IMR-90 (cell line): ENCODE results near the gene PSRC1. TPM values are rescaled to one million over a fixed set of nuclear protein-coding genes. Genes with fewer than 3 reads are reported as not detected.

Source experiments
- ATAC-seq: fragments of 200-7000 bp; cut with Tn5 transposase; 2 replicates; pipeline ENCODE4 v1.9.1; 2020; ENCODE audit warnings: low read depth, mild to moderate bottlenecking, moderate library complexity
- BruUV-seq: library from RNA; stranded (reverse); fragments of 400-500 nt; replicated peaks from 2 replicates; lab custom pipeline; 2021; lab: Mats Ljungman, UMichigan
- CTCF ChIA-PET: fragments of 300-600 bp; formaldehyde crosslinking; extraction: SDS; loops from one replicate; lab custom pipeline; 2021; ENCODE audit warnings: antibody characterized with exemption; lab: Yijun Ruan, JAX
- POLR2A ChIA-PET: fragments of 300-600 bp; sonication (Branson Sonifier 250); formaldehyde crosslinking; loops from one replicate; lab custom pipeline; 2022; ENCODE audit warnings: antibody characterized with exemption; ENCODE audit not compliant: unreplicated experiment; lab: Charles Lee
- DNase-seq: peaks from one replicate; pipeline ENCODE4 v3.0.0; 2013
- H2AFZ ChIP-seq: replicated peaks from 2 replicates; pipeline ENCODE3; 2013; ENCODE audit warnings: low read length, mild to moderate bottlenecking; ENCODE audit not compliant: poor library complexity
- H2AK5ac ChIP-seq: 2 replicates; pipeline ENCODE4 v1.6.1; 2013; ENCODE audit warnings: low read depth, low read length, inconsistent platforms
- H2AK9ac ChIP-seq: replicated peaks from 2 replicates; pipeline ENCODE3; 2013; ENCODE audit warnings: mild to moderate bottlenecking, low read depth, low read length, moderate library complexity; ENCODE audit not compliant: poor library complexity
- H2BK120ac ChIP-seq: 2 replicates; pipeline ENCODE4 v1.6.1; 2013; ENCODE audit warnings: low read depth, low read length, inconsistent platforms
- H2BK15ac ChIP-seq: 3 replicates; pipeline ENCODE4 v1.6.1; 2013; ENCODE audit warnings: low read depth, low read length, inconsistent platforms
- H2BK20ac ChIP-seq: 2 replicates; pipeline ENCODE4 v1.6.1; 2013; ENCODE audit warnings: low read depth, mild to moderate bottlenecking, inconsistent platforms, low read length, moderate library complexity
- H2BK5ac ChIP-seq: 2 replicates; pipeline ENCODE4 v1.6.1; 2013; ENCODE audit warnings: mild to moderate bottlenecking, low read depth, low read length, inconsistent platforms; ENCODE audit not compliant: poor library complexity, severe bottlenecking
- H3K14ac ChIP-seq: replicated peaks from 2 replicates; pipeline ENCODE4 v1.6.1; 2013; ENCODE audit warnings: low read depth, low read length, inconsistent platforms
- H3K18ac ChIP-seq: 2 replicates; pipeline ENCODE4 v1.6.1; 2013; ENCODE audit warnings: low read depth, low read length, control low read depth
- H3K23ac ChIP-seq: 2 replicates; pipeline ENCODE4 v1.6.1; 2013; ENCODE audit warnings: low read depth, low read length, inconsistent platforms
- H3K27ac ChIP-seq: 2 replicates; pipeline ENCODE4 v1.5.1; 2013; ENCODE audit warnings: mild to moderate bottlenecking, control low read depth, low read length; ENCODE audit not compliant: insufficient read depth
- H3K27me3 ChIP-seq: 2 replicates; pipeline ENCODE4 v1.6.1; 2013; ENCODE audit warnings: low read length; ENCODE audit not compliant: control insufficient read depth, insufficient read depth
- H3K36me3 ChIP-seq: 2 replicates; pipeline ENCODE4 v1.6.1; 2013; ENCODE audit warnings: low read length, mixed read lengths; ENCODE audit not compliant: control insufficient read depth, insufficient read depth
- H3K4ac ChIP-seq: 2 replicates; pipeline ENCODE4 v1.6.1; 2013; ENCODE audit warnings: low read depth, low read length, inconsistent platforms
- H3K4me1 ChIP-seq: 2 replicates; pipeline ENCODE4 v1.6.1; 2013; ENCODE audit warnings: low read length, mixed read lengths; ENCODE audit not compliant: control insufficient read depth, insufficient read depth
- H3K4me2 ChIP-seq: 2 replicates; pipeline ENCODE4 v1.6.1; 2013; ENCODE audit warnings: low read depth, mild to moderate bottlenecking, control low read depth, low read length, moderate library complexity
- H3K4me3 ChIP-seq: 2 replicates; pipeline ENCODE4 v1.5.1; 2013; ENCODE audit warnings: low read depth, mild to moderate bottlenecking, control low read depth, low read length, moderate library complexity; ENCODE audit not compliant: insufficient read depth
- H3K56ac ChIP-seq: 2 replicates; pipeline ENCODE4 v1.6.1; 2013; ENCODE audit warnings: low read length, inconsistent platforms; ENCODE audit not compliant: insufficient read depth; ENCODE audit errors: extremely low read depth
- H3K79me1 ChIP-seq, 2 experiments: 2 replicates each; pipeline ENCODE4 v1.6.1; 2013; ENCODE audit warnings: low read length in 2 of 2, inconsistent platforms in 1 of 2, low read depth in 1 of 2
- H3K9ac ChIP-seq: 2 replicates; pipeline ENCODE4 v1.6.1; 2013; ENCODE audit warnings: low read depth, low read length, control low read depth
- H3K9me1 ChIP-seq: 2 replicates; pipeline ENCODE4 v1.6.1; 2013; ENCODE audit warnings: low read length, inconsistent platforms; ENCODE audit not compliant: insufficient read depth
- H3K9me3 ChIP-seq: 2 replicates; pipeline ENCODE4 v1.6.1; 2013; ENCODE audit warnings: low read length; ENCODE audit not compliant: control insufficient read depth, insufficient read depth
- H4K20me1 ChIP-seq: 2 replicates; pipeline ENCODE4 v1.6.1; 2013; ENCODE audit warnings: low read length, inconsistent platforms; ENCODE audit not compliant: insufficient read depth
- H4K5ac ChIP-seq: 2 replicates; pipeline ENCODE4 v1.6.1; 2013; ENCODE audit warnings: mild to moderate bottlenecking, low read depth, low read length, control low read depth
- H4K8ac ChIP-seq, 2 experiments: 2 replicates each; pipeline ENCODE4 v1.6.1; 2013; ENCODE audit warnings: low read depth in 2 of 2, low read length in 2 of 2, control low read depth in 1 of 2, inconsistent platforms in 1 of 2
- H4K91ac ChIP-seq: 2 replicates; pipeline ENCODE4 v1.6.1; 2013; ENCODE audit warnings: low read depth, low read length, inconsistent platforms; ENCODE audit not compliant: insufficient read depth
- MAFK ChIP-seq: IDR thresholded peaks from 2 replicates; pipeline ENCODE4 v1.6.1; 2012; ENCODE audit warnings: low read depth, low read length, improper control_type of control experiment
- SMC3 ChIP-seq: fragments of 150-350 bp; IDR thresholded peaks from 2 replicates; pipeline ENCODE4 v1.6.1; 2016; ENCODE audit warnings: low read depth, mild to moderate bottlenecking, antibody characterized with exemption, low read length, moderate library complexity
- WGBS, 2 experiments: methylation state at CpG; one replicate each; pipeline versions ENCODE4 v1.1.5 to v1.1.7; 2013; ENCODE audit warnings: missing lambda C conversion rate in 2 of 2; ENCODE audit not compliant: insufficient read length in 1 of 2; ENCODE audit errors: extremely low coverage in 2 of 2; 5-methylcytosine and 5-hydroxymethylcytosine counted together
- dilution Hi-C: fragments of 300-500 bp; cut with HindIII; formaldehyde crosslinking; loops from one replicate; pipeline ENCODE4 v1.14.3; 2018; ENCODE audit warnings: low sequenced_read_pairs; ENCODE audit not compliant: unreplicated experiment
- in situ Hi-C: fragments of 300-500 bp; cut with MboI; formaldehyde crosslinking; loops from 3 replicates; pipeline ENCODE4 v1.14.3; 2019; ENCODE audit warnings: low sequenced_read_pairs, inconsistent platforms, mixed read lengths
- intact Hi-C: fragments of 100-400 bp; cut with micrococcal nuclease; formaldehyde crosslinking; loops from 2 replicates; pipeline ENCODE4 v1.10.0; 2022
- polyA plus RNA-seq, 3 experiments: library from polyadenylated mRNA; depleted of rRNA; stranded (reverse); fragments of >200 nt; gene quantifications; 2 replicates each; pipeline ENCODE4 v1.2.3, GENCODE V29; 2012; ENCODE audit warnings: low replicate concordance in 1 of 3
- total RNA-seq: library from RNA; depleted of rRNA; stranded (reverse); fragments of >200 nt; gene quantifications from 2 replicates; pipeline ENCODE4 v1.2.3, GENCODE V29; 2012

Gene PSRC1
- total and polyA plus RNA-seq, 2 of the 4 experiments (the other 2 are of a cell fraction), result 34.6 to 40.3 TPM

DNA sequence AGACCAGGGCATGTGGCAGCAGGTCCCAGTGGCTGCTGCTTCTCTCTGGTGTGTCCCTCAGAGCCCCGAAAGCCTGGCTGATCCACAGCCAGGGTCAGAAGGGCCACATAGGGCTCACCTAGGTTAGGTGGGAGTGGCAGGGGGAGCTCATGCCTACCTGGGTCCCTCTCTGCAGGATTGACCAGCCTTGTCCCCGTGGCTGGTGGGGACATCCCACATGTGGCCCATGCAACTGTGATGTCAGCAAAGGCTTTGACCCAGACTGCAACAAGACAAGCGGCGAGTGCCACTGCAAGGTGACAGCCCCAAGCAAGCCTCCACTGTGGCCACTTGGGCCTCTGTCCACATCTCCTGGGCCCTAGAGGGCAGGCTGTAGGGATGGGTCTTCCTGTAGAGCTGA lies 17.9 kb downstream of the PSRC1 start:
- ChIA-PET POLR2A (no interaction called here), CTCF (interaction anchor here (0.6 to 1.2 kb wide), 2 partner anchors 11 to 71 kb away, joined by 3 to 6 read pairs; no protein-coding TSS in a partner anchor)
- BruUV-seq, result no TSS peak
- Histone ChIP-seq H2BK120ac (no peak overlapping the region), H2AFZ (no peak overlapping the region), H3K4me1 (no peaks in the 10 kb centered on the region), H3K9me1 (no peaks in the 10 kb centered on the region; the same call in 1 of the 2 replicates), H3K4me2 (no peak overlapping the region), H3K56ac (no peak overlapping the region), H2BK15ac (no peak overlapping the region), H4K5ac (no peak overlapping the region), H4K8ac (no peak overlapping the region), H3K18ac (no peak overlapping the region), H3K23ac (no peak overlapping the region), H3K79me1 (no peaks in the 10 kb centered on the region), H3K36me3 (peaks cover 2% of the 10 kb centered on the region; the same call in 1 of the 2 replicates), H2AK5ac (peak overlapping the region; percentile 44; the same call in 1 of the 2 replicates), H3K27me3 (no peaks in the 10 kb centered on the region), H3K27ac (no peak overlapping the region), H4K20me1 (no peaks in the 10 kb centered on the region), H3K9ac (no peak overlapping the region), H3K14ac (no peak overlapping the region), H3K4me3 (no peak overlapping the region), H3K4ac (no peak overlapping the region), H2BK20ac (no peak overlapping the region), H2BK5ac (no peak overlapping the region), H2AK9ac (no peak overlapping the region), H3K9me3 (peaks cover 2% of the 10 kb centered on the region; the same call in 1 of the 2 replicates), H4K91ac (no peak overlapping the region)
- 50% methylated on average over 1 of the region's 4 CpGs; no CpG with 5 or more reads in 1 of the 2 experiments for WGBS, 2 experiments
- intact Hi-C loops (no loop called here), in situ Hi-C loops (loop anchor here (10.0 kb wide), 1 partner anchor 270 kb away; the partner anchor contains the start of gene GPR61), dilution Hi-C loops (no loop called here)
- no peak for TF ChIP-seq MAFK
- no peak for TF ChIP-seq SMC3
- DNase-seq (no peak), ATAC-seq (no peak)
